GM23248 (cell line): ENCODE data around the gene P2RX3. TPM values are rescaled to one million over a fixed set of nuclear protein-coding genes. Genes with fewer than 3 reads are reported as not detected.

Experiments used
- DNase-seq: peaks from one replicate; pipeline ENCODE4 v3.0.0-alpha.2; 2015
- H2AFZ ChIP-seq: fragments of 200-600 bp; sonication (generic); 2 replicates; pipeline ENCODE4 v1.6.1; 2016; ENCODE audit warnings: antibody characterized with exemption
- H3F3A ChIP-seq: fragments of 200-600 bp; sonication (generic); 2 replicates; pipeline ENCODE4 v1.6.1; 2016; ENCODE audit warnings: mild to moderate bottlenecking, antibody characterized with exemption, mixed run types; ENCODE audit not compliant: insufficient read depth
- H3K27ac ChIP-seq: fragments of 200-600 bp; sonication (generic); 2 replicates; pipeline ENCODE4 v1.5.1; 2016; ENCODE audit warnings: mild to moderate bottlenecking
- H3K27me3 ChIP-seq: fragments of 200-600 bp; sonication (generic); replicated peaks from 2 replicates; pipeline ENCODE4 v1.6.1; 2016; ENCODE audit warnings: mild to moderate bottlenecking; ENCODE audit not compliant: insufficient read depth
- H3K36me3 ChIP-seq: fragments of 200-600 bp; sonication (generic); 2 replicates; pipeline ENCODE4 v1.6.1; 2016; ENCODE audit warnings: low read depth, mild to moderate bottlenecking
- H3K4me1 ChIP-seq: fragments of 200-600 bp; sonication (generic); 2 replicates; pipeline ENCODE4 v1.6.1; 2016; ENCODE audit warnings: mild to moderate bottlenecking; ENCODE audit not compliant: insufficient read depth
- H3K4me2 ChIP-seq: fragments of 200-600 bp; sonication (generic); one replicate; pipeline ENCODE4 v1.6.1; 2016; ENCODE audit warnings: mild to moderate bottlenecking; ENCODE audit not compliant: unreplicated experiment
- H3K4me3 ChIP-seq: fragments of 200-600 bp; sonication (generic); 2 replicates; pipeline ENCODE4 v1.5.1; 2016; ENCODE audit warnings: mild to moderate bottlenecking
- H3K79me2 ChIP-seq: fragments of 200-600 bp; sonication (generic); 2 replicates; pipeline ENCODE4 v1.6.1; 2016; ENCODE audit warnings: mild to moderate bottlenecking; ENCODE audit not compliant: insufficient read depth
- H3K9ac ChIP-seq: fragments of 200-600 bp; sonication (generic); 2 replicates; pipeline ENCODE4 v1.6.1; 2016; ENCODE audit warnings: mild to moderate bottlenecking
- H3K9me2 ChIP-seq: fragments of 200-600 bp; sonication (generic); 2 replicates; pipeline ENCODE4 v1.6.1; 2016; ENCODE audit warnings: mixed run types, mild to moderate bottlenecking, moderate library complexity; ENCODE audit not compliant: insufficient read depth
- H3K9me3 ChIP-seq: fragments of 200-600 bp; sonication (generic); one replicate; pipeline ENCODE4 v1.6.1; 2017; ENCODE audit warnings: low read depth
- H4K20me1 ChIP-seq: fragments of 200-600 bp; sonication (generic); 2 replicates; pipeline ENCODE4 v1.6.0; 2016; ENCODE audit not compliant: insufficient read depth
- EZH2 ChIP-seq: fragments of 200-600 bp; sonication (generic); IDR thresholded peaks from 2 replicates; pipeline ENCODE4 v1.6.1; 2018; ENCODE audit warnings: antibody characterized with exemption, mild to moderate bottlenecking; ENCODE audit not compliant: insufficient read depth, poor library complexity, severe bottlenecking
- EZH2phosphoT487 ChIP-seq: fragments of 200-600 bp; sonication (generic); IDR thresholded peaks from 2 replicates; pipeline ENCODE4 v1.6.1; 2018; ENCODE audit warnings: antibody characterized with exemption, moderate library complexity, mild to moderate bottlenecking, low read depth; ENCODE audit not compliant: insufficient read depth
- WGBS, 2 experiments: methylation state at CpG; one replicate each; pipeline ENCODE4 v1.1.6; 2015 to 2017; ENCODE audit warnings: low lambda C conversion rate in 2 of 2, low coverage in 1 of 2; ENCODE audit errors: missing lambda C conversion rate in 2 of 2; 5-methylcytosine and 5-hydroxymethylcytosine counted together
- in situ Hi-C: fragments of 300-500 bp; cut with MboI; formaldehyde crosslinking; loops from 2 replicates; pipeline ENCODE4 v1.15.0; 2020
- polyA plus RNA-seq: library from polyadenylated mRNA; unstranded; fragments of >200 nt; fragmentation: Nextera tagmentation; extraction: Ambion mirVana; gene quantifications from 2 replicates; pipeline ENCODE4 v1.2.1, GENCODE V29; 2016
- total RNA-seq: library from RNA; depleted of rRNA; stranded (reverse); fragments of >200 nt; shearing (Covaris generic); gene quantifications from 2 replicates; pipeline ENCODE4 v1.2.3, GENCODE V29; 2014

The P2RX3 gene
- total and polyA plus RNA-seq, 2 experiments from 2014 or later = 0.10 TPM; not detected in 1

- no peaks in the 10 kb centered on the region for H3K9me2 ChIP-seq
- H3K4me2 ChIP-seq = no peak overlapping the region
- TF ChIP-seq EZH2phosphoT487 (no peak), EZH2 (no peak)
- H3K4me1 ChIP-seq = peaks cover 40% of the 10 kb centered on the region
- no peaks in the 10 kb centered on the region for H4K20me1 ChIP-seq
- H3K79me2 ChIP-seq = peaks cover 3% of the 10 kb centered on the region; the same call in 1 of the 2 replicates
- no peak for DNase-seq
- H3K36me3 ChIP-seq = peaks cover 44% of the 10 kb centered on the region
- no peak overlapping the region for H3K9ac ChIP-seq
- H3K9me3 ChIP-seq = no peaks in the 10 kb centered on the region
- peaks cover 68% of the 10 kb centered on the region for H3F3A ChIP-seq
- H3K4me3 ChIP-seq = no peak overlapping the region
- 95 to 96% methylated on average over 2 of the region's 2 CpGs for WGBS, 2 experiments
- H2AFZ ChIP-seq = no peak overlapping the region
- in situ Hi-C loops = no loop called here
- H3K27me3 ChIP-seq = no peaks in the 10 kb centered on the region
- no peak overlapping the region for H3K27ac ChIP-seq
Observed at GRCh38 chr11:57297221-57297620, 40.9 kb upstream of the P2RX3 start.

- no peaks in the 10 kb centered on the region for H3K9me2 ChIP-seq
- H4K20me1 ChIP-seq = no peaks in the 10 kb centered on the region
- H3K9ac ChIP-seq = no peak overlapping the region
- H3K36me3 ChIP-seq = peaks cover 55% of the 10 kb centered on the region
- no peak overlapping the region for H3K4me2 ChIP-seq
- TF ChIP-seq EZH2phosphoT487 = no peak
- no peak for TF ChIP-seq EZH2
- no peak overlapping the region for H3K4me3 ChIP-seq
- in situ Hi-C loops = no loop called here
- H3K4me1 ChIP-seq = peaks cover 31% of the 10 kb centered on the region
- H2AFZ ChIP-seq = no peak overlapping the region
- no peak overlapping the region for H3K27ac ChIP-seq
- WGBS, 2 experiments = 85 to 87% methylated on average over 5 of the region's 5 CpGs
- no peaks in the 10 kb centered on the region for H3K27me3 ChIP-seq
- H3K9me3 ChIP-seq = no peaks in the 10 kb centered on the region
- H3F3A ChIP-seq = peaks cover 51% of the 10 kb centered on the region
- peaks cover 23% of the 10 kb centered on the region for H3K79me2 ChIP-seq
- DNase-seq = no peak
Observed at GRCh38 chr11:57299150-57299737, 38.9 kb upstream of the P2RX3 start.

DNA sequence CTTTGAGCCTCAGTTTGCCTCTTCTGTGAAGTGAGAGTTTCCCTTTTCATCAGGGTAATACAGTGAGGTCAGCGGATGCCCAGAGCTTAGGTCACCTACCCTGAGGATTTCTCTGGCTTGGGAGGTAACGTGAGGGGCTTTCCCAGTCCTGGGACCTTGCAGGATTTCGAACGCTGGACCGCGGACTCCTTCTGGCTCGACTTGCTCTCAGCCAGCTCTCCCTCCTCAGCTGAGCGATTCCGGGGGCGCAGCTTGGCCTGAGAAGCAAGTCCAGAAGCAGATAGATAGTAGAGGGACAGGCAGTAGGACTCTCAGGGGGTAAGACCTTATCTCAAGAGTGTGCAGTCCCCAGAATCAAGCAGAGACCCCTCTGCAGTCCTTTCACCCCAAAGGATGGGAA, 37.4 kb upstream of the P2RX3 start:
- Histone ChIP-seq H3K36me3 (peaks cover 55% of the 10 kb centered on the region), H3K4me1 (peaks cover 31% of the 10 kb centered on the region), H2AFZ (no peak overlapping the region), H3K4me2 (no peak overlapping the region), H3K9me3 (no peaks in the 10 kb centered on the region), H3K9me2 (no peaks in the 10 kb centered on the region), H3K9ac (no peak overlapping the region), H3K27me3 (no peaks in the 10 kb centered on the region), H3K4me3 (no peak overlapping the region), H4K20me1 (no peaks in the 10 kb centered on the region), H3F3A (peaks cover 50% of the 10 kb centered on the region), H3K79me2 (peaks cover 38% of the 10 kb centered on the region), H3K27ac (no peak overlapping the region)
- DNase-seq = no peak
- TF ChIP-seq EZH2phosphoT487 (no peak), EZH2 (no peak)
- in situ Hi-C loops = no loop called here
- WGBS, 2 experiments = 99% methylated on average over 10 of the region's 10 CpGs

GRCh38 chr11:57301711-57302423, 36.3 kb upstream of the P2RX3 start:
- peaks cover 47% of the 10 kb centered on the region for H3K79me2 ChIP-seq
- peaks cover 59% of the 10 kb centered on the region for H3K36me3 ChIP-seq
- H3F3A ChIP-seq = peaks cover 41% of the 10 kb centered on the region
- no peak for TF ChIP-seq EZH2
- no peak for TF ChIP-seq EZH2phosphoT487
- no peaks in the 10 kb centered on the region for H3K9me2 ChIP-seq
- H4K20me1 ChIP-seq = no peaks in the 10 kb centered on the region
- H3K27ac ChIP-seq = no peak overlapping the region
- no peak overlapping the region for H2AFZ ChIP-seq
- in situ Hi-C loops = no loop called here
- H3K9ac ChIP-seq = no peak overlapping the region
- peaks cover 28% of the 10 kb centered on the region for H3K4me1 ChIP-seq
- WGBS, 2 experiments = 98 to 99% methylated on average over 25 to 27 of the region's 27 CpGs
- no peak for DNase-seq
- H3K9me3 ChIP-seq = no peaks in the 10 kb centered on the region
- no peak overlapping the region for H3K4me3 ChIP-seq
- no peak overlapping the region for H3K4me2 ChIP-seq
- no peaks in the 10 kb centered on the region for H3K27me3 ChIP-seq
